NCI-H2227 treated with DMSO at 0.1 percent for 48 hours (cell line): ENCODE data around the gene HBQ1.
"Not testable (repeated sequence)": the region's sequence is repeated elsewhere in the genome, so short reads cannot be mapped to it uniquely, and the experiment has no call there.

ENCODE experiments used
- DNase-seq: peaks from one replicate; lab custom pipeline; 2025; lab: John Stamatoyannopoulos, UW

HBQ1 gene

DNA sequence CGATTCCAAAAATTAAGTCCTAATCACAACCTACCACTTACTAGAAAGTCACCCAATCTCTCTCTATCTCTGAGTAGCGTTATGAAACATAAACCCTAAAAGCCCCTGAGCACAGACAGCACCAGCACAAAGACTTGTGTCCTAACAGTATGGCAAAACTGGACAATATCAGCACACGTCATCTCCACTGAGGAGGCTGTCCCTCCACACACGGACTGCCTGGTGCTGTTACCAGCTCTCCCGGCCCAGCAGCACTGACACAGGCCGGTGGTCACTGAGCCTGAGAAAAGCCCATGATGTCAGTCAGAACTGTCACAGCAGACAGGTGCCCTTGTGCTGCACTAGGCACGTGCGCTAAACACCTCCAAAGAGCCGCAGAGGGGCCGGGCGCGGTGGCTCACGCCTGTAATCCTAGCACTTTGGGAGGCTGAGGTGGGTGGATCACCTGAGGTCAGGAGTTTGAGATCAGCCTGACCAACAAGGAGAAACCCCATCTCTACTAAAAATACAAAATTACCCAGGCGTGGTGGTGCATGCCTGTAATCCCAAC is 31.4 kb downstream of the HBQ1 start:
- not testable (repeated sequence) for DNase-seq

DNA sequence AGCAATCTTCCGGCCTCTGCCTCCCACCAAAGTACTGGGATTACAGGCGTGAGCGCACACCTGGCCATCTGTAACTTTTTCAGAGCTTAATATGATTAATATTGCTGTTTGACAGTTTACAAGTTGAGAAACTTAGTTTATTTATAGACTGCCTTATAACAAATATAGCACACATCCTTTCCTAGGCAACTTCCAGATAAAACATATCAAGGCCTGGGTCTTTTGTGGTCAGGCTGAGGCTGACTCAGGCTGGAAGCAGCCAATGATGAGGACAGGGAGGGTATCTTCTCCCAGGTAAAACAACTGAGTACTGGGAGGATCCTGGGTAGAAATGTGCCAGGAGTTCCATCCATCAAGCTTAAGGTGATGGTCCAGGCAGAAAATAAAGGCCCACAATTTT is 32.7 kb downstream of the HBQ1 start:
- no peak for DNase-seq

DNA sequence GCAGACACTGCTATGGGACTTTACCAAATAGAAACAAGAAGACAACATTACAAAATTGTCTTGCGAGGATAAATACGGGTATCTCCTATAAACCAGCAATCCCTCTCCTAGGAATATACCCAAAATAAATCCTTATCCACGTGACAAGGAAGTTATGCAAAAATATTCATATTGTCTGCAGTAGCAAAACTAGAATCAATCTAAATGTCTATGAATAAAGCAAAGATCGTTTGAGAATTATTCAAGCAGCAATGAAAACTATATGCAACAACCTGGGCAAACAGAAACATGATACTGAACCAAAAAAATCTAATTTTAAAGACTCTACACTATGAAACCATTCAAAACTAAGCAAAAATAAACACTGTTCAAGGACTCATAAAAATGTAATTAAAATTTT is 39.8 kb downstream of the HBQ1 start:
- DNase-seq = no peak

DNA sequence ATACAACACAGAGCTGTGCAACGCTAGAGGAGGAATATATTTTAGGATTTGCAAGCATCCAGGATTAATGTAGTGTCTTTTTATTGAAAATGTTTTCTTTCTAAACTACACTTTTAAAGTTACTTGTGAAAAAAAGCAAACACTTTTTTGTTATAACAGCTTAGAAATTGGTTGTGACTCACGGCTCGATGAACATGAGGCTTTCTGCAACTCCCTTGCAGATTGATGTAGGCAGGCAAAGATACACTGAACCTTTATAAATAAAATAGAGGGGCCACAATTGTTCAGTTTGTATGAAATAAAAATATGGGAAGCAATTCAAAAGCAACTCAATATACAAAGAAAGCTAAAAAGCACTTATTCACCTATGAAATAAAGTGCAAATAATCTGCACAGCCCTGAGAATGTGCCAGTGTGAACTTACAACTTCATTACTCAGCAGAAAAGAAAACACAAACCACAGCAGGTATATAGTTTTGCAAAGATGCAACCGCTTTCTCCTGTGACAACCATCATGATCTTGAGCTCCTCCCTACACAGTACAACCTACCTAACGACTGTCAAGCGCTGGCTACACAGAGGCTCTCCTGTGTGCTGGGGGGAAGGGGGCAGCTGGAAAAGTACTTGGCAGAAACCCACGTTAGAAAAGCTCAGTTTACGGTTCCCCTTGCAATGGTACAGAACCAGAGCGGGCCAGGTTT is 48.0 kb downstream of the HBQ1 start:
- peak; percentile 36 for DNase-seq

DNA sequence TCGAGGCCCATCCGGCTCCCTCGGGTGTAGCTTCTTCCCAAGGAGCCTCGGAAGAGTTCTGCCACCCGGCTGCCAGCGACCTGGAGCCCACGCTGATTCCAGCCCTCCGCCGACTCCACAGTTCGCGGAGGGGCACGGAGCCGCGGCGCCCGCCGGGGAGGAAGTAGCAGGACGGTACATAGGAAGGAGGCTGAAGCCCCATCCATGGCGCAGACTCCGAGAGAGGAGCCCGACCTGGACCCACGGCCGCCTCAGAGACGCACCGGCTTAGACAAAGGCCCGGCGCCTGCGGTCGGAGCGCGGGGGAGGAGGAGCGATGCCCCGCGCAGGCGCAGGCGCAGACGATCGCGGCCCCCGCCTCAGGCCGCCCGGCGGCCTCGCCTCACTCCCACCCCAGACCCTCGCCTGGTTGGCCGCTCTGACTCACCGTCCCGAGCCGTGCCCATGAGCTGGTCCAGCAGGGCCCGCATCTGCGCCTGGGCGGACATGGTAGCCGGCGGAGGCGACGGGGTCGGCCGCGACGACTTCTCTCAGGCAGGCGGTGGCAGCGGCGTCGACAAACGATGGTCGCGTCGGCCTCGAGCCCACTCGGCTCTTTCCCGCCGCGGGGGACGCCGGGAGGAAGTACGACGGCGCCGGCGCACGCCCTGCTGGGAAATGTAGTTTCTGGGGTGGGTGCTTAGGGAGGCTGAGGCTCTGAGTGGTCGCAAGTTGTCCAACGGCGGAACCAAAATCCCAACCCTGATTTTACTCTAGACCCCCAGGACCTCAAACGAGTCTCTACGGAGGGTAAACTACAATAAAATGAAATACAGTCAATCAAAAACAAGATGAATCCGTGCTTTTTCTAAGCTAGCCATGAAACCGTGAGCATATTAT is 48.8 kb downstream of the HBQ1 start, which contains the start of gene LUC7L:
Gene LUC7L (minus strand): TSS at position 598 of the 879 bp plus-strand sequence. CDS start 110 bp downstream, at position 488.
- peak; percentile 67 for DNase-seq

DNA sequence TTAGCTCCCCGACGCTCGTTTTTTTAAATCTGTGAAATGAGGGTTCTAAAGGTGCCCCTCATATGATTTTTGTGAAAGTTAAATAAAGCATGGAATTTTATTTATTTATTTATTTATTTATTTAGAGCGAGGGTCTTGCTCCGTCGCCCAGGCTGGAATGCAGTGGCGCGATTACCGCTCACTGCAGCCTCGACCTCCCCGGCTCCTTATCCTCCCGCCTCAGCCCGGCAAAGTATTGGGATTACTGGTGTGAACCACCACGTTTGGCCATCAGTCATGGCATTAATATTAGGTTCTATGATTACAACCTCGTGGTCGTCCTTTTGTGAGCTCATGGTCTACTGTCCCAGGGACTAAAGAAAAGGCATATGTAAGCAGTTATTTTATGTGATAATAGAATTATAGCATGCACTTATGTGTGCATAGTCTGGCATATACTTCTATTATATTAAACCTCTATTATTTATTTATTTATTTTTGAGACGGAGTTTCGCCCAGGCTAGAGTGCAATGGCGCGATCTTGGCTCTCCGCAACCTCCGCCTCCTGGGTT is 49.5 kb downstream of the HBQ1 start:
- no peak for DNase-seq

DNA sequence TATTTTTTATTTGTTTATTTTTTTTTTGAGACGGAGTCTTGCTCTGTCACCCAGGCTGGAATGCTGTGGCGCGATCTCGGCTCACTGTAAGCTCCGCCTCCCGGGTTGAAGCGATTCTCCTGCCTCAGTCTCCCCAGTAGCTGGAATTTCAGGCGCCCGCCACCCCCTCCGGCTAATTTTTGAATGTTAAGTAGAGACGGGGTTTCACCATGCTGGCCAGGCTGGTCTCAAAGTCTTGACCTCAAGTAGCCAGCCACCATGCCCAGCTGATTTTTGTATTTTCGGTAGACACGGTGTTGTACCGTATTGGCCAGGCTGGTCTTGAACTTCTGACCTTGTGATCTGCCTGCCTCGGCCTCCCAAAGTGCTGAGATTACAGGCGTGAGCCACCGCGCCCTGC is 50.1 kb downstream of the HBQ1 start:
- not testable (repeated sequence) for DNase-seq
